ENCODE data around the gene MARK1.

DNA sequence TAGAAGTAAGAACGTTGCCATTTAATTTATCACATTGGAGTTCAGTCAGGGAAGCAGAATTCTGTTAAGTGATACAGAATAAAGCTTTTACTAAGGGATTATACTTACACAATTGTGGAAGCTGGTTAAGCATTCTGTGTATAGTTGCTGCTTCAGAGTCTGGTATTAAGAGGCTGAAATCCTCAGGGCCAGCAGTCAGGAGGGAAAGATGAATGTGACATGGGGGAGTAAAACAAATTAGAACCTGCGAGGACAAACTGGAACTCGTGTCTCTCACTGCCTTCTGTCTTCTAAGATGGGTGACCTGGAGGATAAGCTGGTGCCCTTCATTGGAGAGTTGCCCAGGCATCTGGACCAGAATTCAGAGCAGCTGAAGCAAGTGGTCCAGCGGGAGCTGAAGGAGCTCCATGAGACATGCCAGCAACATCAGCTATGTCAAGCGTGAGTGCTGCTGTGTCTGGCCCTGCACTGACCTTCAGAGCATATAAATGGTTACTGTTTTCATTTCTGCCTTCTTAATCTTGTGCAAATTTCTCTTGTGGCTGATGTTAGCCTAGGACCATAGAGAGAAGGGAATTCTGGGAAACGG, 23.0 kb downstream of the MARK1 start:
- TF ChIP-seq TAF7 (tag; IDR thresholded peaks at IDR 0.05) (no peak), ZNF217 (CRISPR knock-in tag; IDR thresholded peaks at IDR 0.05) (no peak), ADNP (tag; IDR thresholded peaks at IDR 0.05) (no peak), FOXM1 (IDR thresholded peaks at IDR 0.05; ENCODE audit: low read depth) (no peak), FOXM1 (CRISPR knock-in tag; IDR thresholded peaks at IDR 0.05; ENCODE audit: low read depth) (no peak), CAMTA2 (CRISPR knock-in tag; conservative IDR thresholded peaks at IDR 0.05) (no peak), MAFF (IDR thresholded peaks at IDR 0.05; ENCODE audit: low read length) (no peak), NFE2L1 (tag; IDR thresholded peaks at IDR 0.05; ENCODE audit: borderline replicate concordance, low read depth) (no peak), DDX20 (tag; IDR thresholded peaks at IDR 0.05; ENCODE audit: low read depth) (no peak), ZNF316 (IDR thresholded peaks at IDR 0.05) (no peak)
- TF ChIP-seq, protein P1, sequence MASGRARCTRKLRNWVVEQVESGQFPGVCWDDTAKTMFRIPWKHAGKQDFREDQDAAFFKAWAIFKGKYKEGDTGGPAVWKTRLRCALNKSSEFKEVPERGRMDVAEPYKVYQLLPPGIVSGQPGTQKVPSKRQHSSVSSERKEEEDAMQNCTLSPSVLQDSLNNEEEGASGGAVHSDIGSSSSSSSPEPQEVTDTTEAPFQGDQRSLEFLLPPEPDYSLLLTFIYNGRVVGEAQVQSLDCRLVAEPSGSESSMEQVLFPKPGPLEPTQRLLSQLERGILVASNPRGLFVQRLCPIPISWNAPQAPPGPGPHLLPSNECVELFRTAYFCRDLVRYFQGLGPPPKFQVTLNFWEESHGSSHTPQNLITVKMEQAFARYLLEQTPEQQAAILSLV (tag; IDR thresholded peaks at IDR 0.05) = no peak
- TF ChIP-seq, protein P2, sequence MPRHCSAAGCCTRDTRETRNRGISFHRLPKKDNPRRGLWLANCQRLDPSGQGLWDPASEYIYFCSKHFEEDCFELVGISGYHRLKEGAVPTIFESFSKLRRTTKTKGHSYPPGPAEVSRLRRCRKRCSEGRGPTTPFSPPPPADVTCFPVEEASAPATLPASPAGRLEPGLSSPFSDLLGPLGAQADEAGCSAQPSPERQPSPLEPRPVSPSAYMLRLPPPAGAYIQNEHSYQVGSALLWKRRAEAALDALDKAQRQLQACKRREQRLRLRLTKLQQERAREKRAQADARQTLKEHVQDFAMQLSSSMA (CRISPR knock-in tag; IDR thresholded peaks at IDR 0.05) = no peak
- TF ChIP-seq, protein P3, sequence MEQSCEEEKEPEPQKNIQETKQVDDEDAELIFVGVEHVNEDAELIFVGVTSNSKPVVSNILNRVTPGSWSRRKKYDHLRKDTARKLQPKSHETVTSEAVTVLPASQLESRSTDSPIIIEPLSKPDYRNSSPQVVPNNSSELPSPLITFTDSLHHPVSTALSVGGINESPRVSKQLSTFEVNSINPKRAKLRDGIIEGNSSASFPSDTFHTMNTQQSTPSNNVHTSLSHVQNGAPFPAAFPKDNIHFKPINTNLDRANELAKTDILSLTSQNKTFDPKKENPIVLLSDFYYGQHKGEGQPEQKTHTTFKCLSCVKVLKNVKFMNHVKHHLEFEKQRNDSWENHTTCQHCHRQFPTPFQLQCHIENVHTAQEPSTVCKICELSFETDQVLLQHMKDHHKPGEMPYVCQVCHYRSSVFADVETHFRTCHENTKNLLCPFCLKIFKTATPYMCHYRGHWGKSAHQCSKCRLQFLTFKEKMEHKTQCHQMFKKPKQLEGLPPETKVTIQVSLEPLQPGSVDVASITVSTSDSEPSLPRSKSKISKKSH (CRISPR knock-in tag; IDR thresholded peaks at IDR 0.05) = no peak
- TF ChIP-seq, protein P4, sequence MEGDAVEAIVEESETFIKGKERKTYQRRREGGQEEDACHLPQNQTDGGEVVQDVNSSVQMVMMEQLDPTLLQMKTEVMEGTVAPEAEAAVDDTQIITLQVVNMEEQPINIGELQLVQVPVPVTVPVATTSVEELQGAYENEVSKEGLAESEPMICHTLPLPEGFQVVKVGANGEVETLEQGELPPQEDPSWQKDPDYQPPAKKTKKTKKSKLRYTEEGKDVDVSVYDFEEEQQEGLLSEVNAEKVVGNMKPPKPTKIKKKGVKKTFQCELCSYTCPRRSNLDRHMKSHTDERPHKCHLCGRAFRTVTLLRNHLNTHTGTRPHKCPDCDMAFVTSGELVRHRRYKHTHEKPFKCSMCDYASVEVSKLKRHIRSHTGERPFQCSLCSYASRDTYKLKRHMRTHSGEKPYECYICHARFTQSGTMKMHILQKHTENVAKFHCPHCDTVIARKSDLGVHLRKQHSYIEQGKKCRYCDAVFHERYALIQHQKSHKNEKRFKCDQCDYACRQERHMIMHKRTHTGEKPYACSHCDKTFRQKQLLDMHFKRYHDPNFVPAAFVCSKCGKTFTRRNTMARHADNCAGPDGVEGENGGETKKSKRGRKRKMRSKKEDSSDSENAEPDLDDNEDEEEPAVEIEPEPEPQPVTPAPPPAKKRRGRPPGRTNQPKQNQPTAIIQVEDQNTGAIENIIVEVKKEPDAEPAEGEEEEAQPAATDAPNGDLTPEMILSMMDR (IDR thresholded peaks at IDR 0.05 in 2 of 3, conservative IDR thresholded peaks at IDR 0.05 in 1 of 3; ENCODE audit: insufficient read depth in 2 of 3, low read depth in 1 of 3, low read length in 3 of 3) = no peak

Data from K562 (cell line).